ENCODE measurements around the gene XPNPEP2. TPM values are rescaled to one million over a fixed set of nuclear protein-coding genes. Genes with fewer than 3 reads are reported as not detected.

The XPNPEP2 gene
- total RNA-seq, 1 experiment from 2014 or later: not detected

DNA sequence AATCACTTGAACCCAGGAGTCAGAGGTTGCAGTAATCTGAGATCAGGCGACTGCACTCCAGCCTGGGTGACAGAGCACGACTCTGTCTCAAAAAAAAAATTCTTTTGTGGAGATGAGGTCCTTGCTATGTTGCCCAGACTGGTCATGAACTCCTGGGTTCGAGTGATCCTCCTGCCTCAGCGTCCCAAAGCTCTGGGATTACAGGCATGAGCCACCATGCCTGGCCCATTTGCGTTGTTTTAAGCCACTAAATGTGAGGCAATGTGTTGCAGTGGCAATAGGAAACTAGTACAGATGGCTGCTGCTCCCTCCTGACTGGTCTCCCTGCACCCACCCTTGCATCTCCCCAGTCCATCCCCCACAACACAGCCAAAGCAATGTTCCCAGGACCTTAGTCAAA is 44.0 kb upstream of the XPNPEP2 start:
- ATAC-seq (no peak), DNase-seq (ENCODE audit: low read depth, low spot score) (no peak)
- TF ChIP-seq, protein P1, sequence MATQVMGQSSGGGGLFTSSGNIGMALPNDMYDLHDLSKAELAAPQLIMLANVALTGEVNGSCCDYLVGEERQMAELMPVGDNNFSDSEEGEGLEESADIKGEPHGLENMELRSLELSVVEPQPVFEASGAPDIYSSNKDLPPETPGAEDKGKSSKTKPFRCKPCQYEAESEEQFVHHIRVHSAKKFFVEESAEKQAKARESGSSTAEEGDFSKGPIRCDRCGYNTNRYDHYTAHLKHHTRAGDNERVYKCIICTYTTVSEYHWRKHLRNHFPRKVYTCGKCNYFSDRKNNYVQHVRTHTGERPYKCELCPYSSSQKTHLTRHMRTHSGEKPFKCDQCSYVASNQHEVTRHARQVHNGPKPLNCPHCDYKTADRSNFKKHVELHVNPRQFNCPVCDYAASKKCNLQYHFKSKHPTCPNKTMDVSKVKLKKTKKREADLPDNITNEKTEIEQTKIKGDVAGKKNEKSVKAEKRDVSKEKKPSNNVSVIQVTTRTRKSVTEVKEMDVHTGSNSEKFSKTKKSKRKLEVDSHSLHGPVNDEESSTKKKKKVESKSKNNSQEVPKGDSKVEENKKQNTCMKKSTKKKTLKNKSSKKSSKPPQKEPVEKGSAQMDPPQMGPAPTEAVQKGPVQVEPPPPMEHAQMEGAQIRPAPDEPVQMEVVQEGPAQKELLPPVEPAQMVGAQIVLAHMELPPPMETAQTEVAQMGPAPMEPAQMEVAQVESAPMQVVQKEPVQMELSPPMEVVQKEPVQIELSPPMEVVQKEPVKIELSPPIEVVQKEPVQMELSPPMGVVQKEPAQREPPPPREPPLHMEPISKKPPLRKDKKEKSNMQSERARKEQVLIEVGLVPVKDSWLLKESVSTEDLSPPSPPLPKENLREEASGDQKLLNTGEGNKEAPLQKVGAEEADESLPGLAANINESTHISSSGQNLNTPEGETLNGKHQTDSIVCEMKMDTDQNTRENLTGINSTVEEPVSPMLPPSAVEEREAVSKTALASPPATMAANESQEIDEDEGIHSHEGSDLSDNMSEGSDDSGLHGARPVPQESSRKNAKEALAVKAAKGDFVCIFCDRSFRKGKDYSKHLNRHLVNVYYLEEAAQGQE (IDR thresholded peaks at IDR 0.05; ENCODE audit: insufficient read depth in 1 of 2, low read depth in 2 of 2, low read length in 1 of 2): no peak
- no peak for TF ChIP-seq CTCF (IDR thresholded peaks at IDR 0.05)
- no peak for TF ChIP-seq POLR2AphosphoS5 (IDR thresholded peaks at IDR 0.05; ENCODE audit: low read depth, low read length)
- no peak for TF ChIP-seq TCF7L2 (IDR thresholded peaks at IDR 0.05; ENCODE audit: low read depth, low read length)
- TF ChIP-seq SIN3A (IDR thresholded peaks at IDR 0.05; ENCODE audit: borderline replicate concordance, insufficient read depth, low read depth, low read length): no peak
- intact Hi-C loops (cut with micrococcal nuclease; ENCODE audit: unreplicated experiment): no loop called here
- ChIA-PET POLR2A (interaction anchor here (0.6 kb wide), 1 partner anchor 195 kb away, joined by 3 read pairs; no protein-coding TSS in a partner anchor), CTCF (no interaction called here)
- H3K9me3 ChIP-seq (ENCODE audit: control insufficient read depth, insufficient read depth, low read depth, low read length): no peaks in the 10 kb centered on the region
- H3K4me1 ChIP-seq (ENCODE audit: control insufficient read depth, insufficient read depth, low read length): peaks cover 15% of the 10 kb centered on the region
- no peaks in the 10 kb centered on the region for H3K27me3 ChIP-seq (ENCODE audit: control insufficient read depth, insufficient read depth, low read length)
- H3K36me3 ChIP-seq (ENCODE audit: control insufficient read depth, insufficient read depth, low read length): no peaks in the 10 kb centered on the region
- H3K4me3 ChIP-seq (ENCODE audit: low read depth in 2 of 2, low read length in 2 of 2): no peak overlapping the region
- in situ Hi-C loops (cut with HindIII; ENCODE audit: low pct_unique_long_range_greater_than_20kb, low sequenced_read_pairs): no loop called here
- no peak overlapping the region for H3K27ac ChIP-seq (ENCODE audit: low read length)
- BruUV-seq (replicated peaks): no TSS peak

DNA sequence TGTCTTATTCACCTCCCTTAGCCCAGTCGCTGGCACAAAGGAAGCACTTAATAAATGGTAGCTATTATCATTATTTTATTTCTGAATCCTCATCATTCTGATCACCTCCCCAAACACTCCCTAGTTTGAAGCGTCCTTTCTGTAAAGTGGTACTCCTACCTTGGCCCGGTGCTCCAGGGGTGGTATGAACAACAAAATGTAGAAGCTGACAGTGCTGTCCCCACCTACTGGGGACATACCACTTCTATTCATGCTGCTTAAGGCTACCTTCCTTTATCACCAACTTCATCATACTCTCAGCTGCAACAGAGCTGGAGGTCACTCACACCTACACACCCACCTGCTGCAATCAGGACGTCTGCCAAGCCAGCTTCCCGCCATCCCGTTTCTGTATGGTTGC is 43.2 kb upstream of the XPNPEP2 start:
- Histone ChIP-seq H3K27me3 (ENCODE audit: control insufficient read depth, insufficient read depth, low read length) (no peaks in the 10 kb centered on the region), H3K9me3 (ENCODE audit: control insufficient read depth, insufficient read depth, low read depth, low read length) (no peaks in the 10 kb centered on the region), H3K36me3 (ENCODE audit: control insufficient read depth, insufficient read depth, low read length) (no peaks in the 10 kb centered on the region), H3K4me1 (ENCODE audit: control insufficient read depth, insufficient read depth, low read length) (peaks cover 15% of the 10 kb centered on the region), H3K4me3 (ENCODE audit: low read depth in 2 of 2, low read length in 2 of 2) (no peak overlapping the region), H3K27ac (ENCODE audit: low read length) (no peak overlapping the region)
- POLR2A ChIA-PET: no interaction called here
- intact Hi-C loops (cut with micrococcal nuclease; ENCODE audit: unreplicated experiment) (no loop called here), in situ Hi-C loops (cut with HindIII; ENCODE audit: low pct_unique_long_range_greater_than_20kb, low sequenced_read_pairs) (no loop called here)
- ATAC-seq (no peak), DNase-seq (ENCODE audit: low read depth, low spot score) (no peak)
- no TSS peak for BruUV-seq (replicated peaks)
- TF ChIP-seq TCF7L2 (IDR thresholded peaks at IDR 0.05; ENCODE audit: low read depth, low read length): no peak
- no peak for TF ChIP-seq POLR2AphosphoS5 (IDR thresholded peaks at IDR 0.05; ENCODE audit: low read depth, low read length)
- TF ChIP-seq CTCF (IDR thresholded peaks at IDR 0.05): no peak
- TF ChIP-seq SIN3A (IDR thresholded peaks at IDR 0.05; ENCODE audit: borderline replicate concordance, insufficient read depth, low read depth, low read length): no peak
- TF ChIP-seq, protein P1 (IDR thresholded peaks at IDR 0.05; ENCODE audit: insufficient read depth in 1 of 2, low read depth in 2 of 2, low read length in 1 of 2): no peak
- CTCF ChIA-PET: no interaction called here
